ENCODE measurements around the gene GEMIN4. TPM values are rescaled to one million over a fixed set of nuclear protein-coding genes. Genes with fewer than 3 reads are reported as not detected.

Gene GEMIN4
- total and polyA plus RNA-seq, 2 of the 8 experiments (the other 6 are each of a cell fraction or from before 2014, with no cell fraction given), result 32.1 to 51.9 TPM

DNA sequence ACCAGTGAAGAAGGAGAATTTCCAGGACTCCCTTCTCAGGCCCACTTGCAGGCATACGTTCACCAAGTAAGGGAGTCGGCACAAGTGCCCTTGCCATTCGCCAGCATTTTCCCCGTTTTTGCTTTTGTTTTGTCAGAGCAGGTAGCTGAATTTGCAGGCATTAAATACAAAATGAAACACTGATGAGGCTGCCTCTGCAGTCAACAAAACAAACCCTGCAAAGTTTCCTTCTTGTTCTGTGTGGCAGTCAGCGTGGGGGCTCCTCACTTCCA, 22.2 kb upstream of the GEMIN4 start:
- ChIA-PET POLR2A (ENCODE audit: partially characterized antibody) (interaction anchor here (0.6 kb wide), 1 partner anchor 199 kb away, joined by 3 read pairs; no protein-coding TSS in a partner anchor), CTCF (ENCODE audit: partially characterized antibody) (interaction anchor here (0.9 to 1.8 kb wide), 2 partner anchors 23 to 207 kb away, joined by 3 read pairs; no protein-coding TSS in a partner anchor)
- no peak overlapping the region for H2BK12ac ChIP-seq (ENCODE audit: low read depth, low read length)
- no peak overlapping the region for H3K4ac ChIP-seq (replicated peaks; ENCODE audit: insufficient read length, low read depth, low read length)
- H3K56ac ChIP-seq (replicated peaks; ENCODE audit: insufficient read length, low read depth, low read length), result no peak overlapping the region
- no peak overlapping the region for H2BK20ac ChIP-seq (ENCODE audit: low read length)
- no peaks in the 10 kb centered on the region for H3K23me2 ChIP-seq (ENCODE audit: low read depth, low read length)
- H3K36me3 ChIP-seq (ENCODE audit: control insufficient read depth in 2 of 4, insufficient read depth in 4 of 4, low read length in 3 of 4), result peaks cover 52 to 75% (median 70%) of the 10 kb centered on the region in 4 experiments
- H2BK120ac ChIP-seq (replicated peaks; ENCODE audit: low read depth, low read length), result no peak overlapping the region
- H3K4me3 ChIP-seq (ENCODE audit: extremely low read depth in 1 of 4, insufficient read depth in 2 of 4, low read depth in 3 of 4, low read length in 4 of 4), result no peak overlapping the region
- 99% methylated on average over 5 of the region's 5 CpGs; no CpG with 5 or more reads in 1 of the 2 experiments for WGBS, 2 experiments (ENCODE audit: extremely low coverage in 1 of 2, insufficient coverage in 1 of 2, insufficient read length in 1 of 2, insufficient replicate concordance in 2 of 2, low coverage in 1 of 2, low lambda C conversion rate in 2 of 2, missing lambda C conversion rate in 1 of 2)
- H2AFZ ChIP-seq (ENCODE audit: low read length), result no peak overlapping the region
- H3K79me1 ChIP-seq (ENCODE audit: low read depth, low read length), result no peaks in the 10 kb centered on the region
- H3K4me1 ChIP-seq (replicated peaks in 1 of 4; ENCODE audit: control insufficient read depth in 3 of 4, insufficient read depth in 4 of 4, low read length in 3 of 4), result no peaks in the 10 kb centered on the region
- H2AK5ac ChIP-seq (ENCODE audit: low read depth, low read length), result no peak overlapping the region
- no peak overlapping the region for H4K91ac ChIP-seq (replicated peaks; ENCODE audit: insufficient read length, low read length)
- FAIRE-seq (no peak), DNase-seq (ENCODE audit: low read depth in 1 of 2, low spot score in 2 of 2) (no peak)
- 0 out of 4 replicates have a peak, but pooled peaks cover 0 to 4% of the 10 kb centered on the region in 2 experiments for H3K79me2 ChIP-seq (ENCODE audit: control insufficient read depth in 1 of 2, insufficient read depth in 2 of 2, low read length in 2 of 2)
- H3K18ac ChIP-seq (ENCODE audit: extremely low read depth, low read length), result no peak overlapping the region
- no peak overlapping the region for H3K23ac ChIP-seq (ENCODE audit: insufficient read length)
- H4K8ac ChIP-seq (ENCODE audit: extremely low read depth, insufficient read depth, low read length), result no peak overlapping the region
- H2BK5ac ChIP-seq (ENCODE audit: low read depth, low read length), result no peak overlapping the region
- H3K9me3 ChIP-seq (ENCODE audit: insufficient read depth in 2 of 2, low read depth in 1 of 2, low read length in 1 of 2), result no peaks in the 10 kb centered on the region
- no peak overlapping the region for H3K4me2 ChIP-seq (ENCODE audit: insufficient read depth in 1 of 2, low read depth in 2 of 2, low read length in 2 of 2)
- no peak overlapping the region for H3K14ac ChIP-seq (ENCODE audit: insufficient read length)
- H3K27me3 ChIP-seq (replicated peaks in 1 of 4; ENCODE audit: control insufficient read depth in 3 of 4, extremely low read depth in 1 of 4, insufficient read depth in 3 of 4, low read length in 3 of 4), result no peaks in the 10 kb centered on the region
- H4K20me1 ChIP-seq (replicated peaks in 1 of 2; ENCODE audit: control insufficient read depth in 1 of 2, insufficient read depth in 2 of 2, low read length in 2 of 2), result no peaks in the 10 kb centered on the region
- H3K27ac ChIP-seq (ENCODE audit: low read depth, low read length), result no peak overlapping the region
- no peak overlapping the region for H2BK15ac ChIP-seq (ENCODE audit: low read length)
- H4K5ac ChIP-seq (ENCODE audit: insufficient read length, low read depth, low read length), result no peak overlapping the region
- H3K9ac ChIP-seq (replicated peaks in 1 of 4; ENCODE audit: extremely low read depth in 1 of 4, low read depth in 3 of 4, low read length in 3 of 4), result no peak overlapping the region
- TF ChIP-seq TBP (IDR thresholded peaks at IDR 0.05; ENCODE audit: low read depth, low read length) (no peak), KDM4A (IDR thresholded peaks at IDR 0.05; ENCODE audit: low read depth, low read length, severe bottlenecking) (no peak), RXRA (IDR thresholded peaks at IDR 0.05; ENCODE audit: insufficient read depth, low read depth, low read length) (no peak), SIRT6 (IDR thresholded peaks at IDR 0.05; ENCODE audit: low read length) (no peak), CTBP2 (IDR thresholded peaks at IDR 0.05; ENCODE audit: borderline replicate concordance, insufficient read depth, insufficient read length, low read length) (no peak), EZH2 (IDR thresholded peaks at IDR 0.05; ENCODE audit: low read depth, low read length, severe bottlenecking) (no peak), SIX5 (IDR thresholded peaks at IDR 0.05; ENCODE audit: low read depth, low read length) (no peak)
- TF ChIP-seq, protein P1, sequence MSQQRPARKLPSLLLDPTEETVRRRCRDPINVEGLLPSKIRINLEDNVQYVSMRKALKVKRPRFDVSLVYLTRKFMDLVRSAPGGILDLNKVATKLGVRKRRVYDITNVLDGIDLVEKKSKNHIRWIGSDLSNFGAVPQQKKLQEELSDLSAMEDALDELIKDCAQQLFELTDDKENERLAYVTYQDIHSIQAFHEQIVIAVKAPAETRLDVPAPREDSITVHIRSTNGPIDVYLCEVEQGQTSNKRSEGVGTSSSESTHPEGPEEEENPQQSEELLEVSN (IDR thresholded peaks at IDR 0.05), result no peak
- TF ChIP-seq, protein P2, sequence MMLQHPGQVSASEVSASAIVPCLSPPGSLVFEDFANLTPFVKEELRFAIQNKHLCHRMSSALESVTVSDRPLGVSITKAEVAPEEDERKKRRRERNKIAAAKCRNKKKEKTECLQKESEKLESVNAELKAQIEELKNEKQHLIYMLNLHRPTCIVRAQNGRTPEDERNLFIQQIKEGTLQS (IDR thresholded peaks at IDR 0.05; ENCODE audit: insufficient read depth, low read depth, low read length), result no peak
- TF ChIP-seq, protein P3, sequence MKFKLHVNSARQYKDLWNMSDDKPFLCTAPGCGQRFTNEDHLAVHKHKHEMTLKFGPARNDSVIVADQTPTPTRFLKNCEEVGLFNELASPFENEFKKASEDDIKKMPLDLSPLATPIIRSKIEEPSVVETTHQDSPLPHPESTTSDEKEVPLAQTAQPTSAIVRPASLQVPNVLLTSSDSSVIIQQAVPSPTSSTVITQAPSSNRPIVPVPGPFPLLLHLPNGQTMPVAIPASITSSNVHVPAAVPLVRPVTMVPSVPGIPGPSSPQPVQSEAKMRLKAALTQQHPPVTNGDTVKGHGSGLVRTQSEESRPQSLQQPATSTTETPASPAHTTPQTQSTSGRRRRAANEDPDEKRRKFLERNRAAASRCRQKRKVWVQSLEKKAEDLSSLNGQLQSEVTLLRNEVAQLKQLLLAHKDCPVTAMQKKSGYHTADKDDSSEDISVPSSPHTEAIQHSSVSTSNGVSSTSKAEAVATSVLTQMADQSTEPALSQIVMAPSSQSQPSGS (IDR thresholded peaks at IDR 0.05; ENCODE audit: low read length), result no peak
